Pancreas (tissue), 10 donors: ENCODE results near the gene SLC37A2. TPM values are rescaled to one million over a fixed set of nuclear protein-coding genes. Genes with fewer than 3 reads are reported as not detected.
"Not testable (repeated sequence)": the region's sequence is repeated elsewhere in the genome, so short reads cannot be mapped to it uniquely, and the experiment has no call there.

Experiments
- ATAC-seq, 4 donors: fragments of 200-7000 bp; cut with Tn5 transposase; one replicate each; pipeline versions ENCODE4 v1.8.0 to v1.9.1; 2020; ENCODE audit warnings: mild to moderate bottlenecking in 4 of 4, moderate library complexity in 4 of 4
- DNase-seq, 6 donors: peaks; one replicate each; pipeline ENCODE4 v3.0.0-alpha.2; 2020
- FAIRE-seq: peaks from 2 replicates; lab custom pipeline; 2012; peaks lifted over from hg19 to GRCh38; lab: Jason Lieb, UNC
- H3K27ac ChIP-seq, 4 donors: fragments of 200-600 bp; sonication (generic); 1 replicate in 3 of 4; 2 replicates in 1 of 4; pipeline versions ENCODE4 v1.5.0 to v1.8.0; 2020
- H3K27me3 ChIP-seq, 4 donors: fragments of 200-600 bp; one replicate each; pipeline ENCODE4 v1.8.0; 2021
- H3K36me3 ChIP-seq, 3 donors: fragments of 200-600 bp; sonication (generic) in 1 of 3; one replicate each; pipeline versions ENCODE4 v1.5.0 to v1.8.0; 2020 to 2021
- H3K4me1 ChIP-seq, 3 donors: fragments of 200-600 bp; one replicate each; pipeline ENCODE4 v1.8.0; 2021
- H3K4me3 ChIP-seq, 4 donors: fragments of 200-600 bp; sonication (generic) in 2 of 4; one replicate each; pipeline versions ENCODE4 v1.5.0 to v1.8.0; 2020 to 2021
- H3K9me3 ChIP-seq, 4 donors: fragments of 200-600 bp; one replicate each; pipeline ENCODE4 v1.8.0; 2021
- CTCF ChIP-seq, 4 donors: fragments of 200-600 bp; sonication (generic) in 3 of 4; IDR thresholded peaks; one replicate each; pipeline versions ENCODE4 v1.5.0 to v1.8.0; 2021; ENCODE audit warnings: antibody characterized with exemption in 4 of 4
- WGBS, 2 donors: extraction: QIAGEN DNeasy Blood & Tissue Kit; methylation state at CpG; one replicate each; pipeline ENCODE4 v1.1.7; 2013; 5-methylcytosine and 5-hydroxymethylcytosine counted together
- intact Hi-C, 3 donors: fragments of 100-400 bp; cut with DNase I; formaldehyde crosslinking; loops; one replicate each; pipeline versions ENCODE4 v1.11.1 to v1.14.2; 2022
- polyA plus RNA-seq, 2 donors: library from polyadenylated mRNA; stranded (reverse); fragments of 200-250 nt; gene quantifications; one replicate each; pipeline ENCODE4 v1.2.3, GENCODE V29; 2013
- total RNA-seq, 6 donors: library from RNA; stranded (reverse); fragmentation: NEBNext Ultra II Directional in 4 of 6; extraction: Animal tissue kit (Norgen Biotek cat#: 25700) in 4 of 6; gene quantifications; one replicate each; pipeline versions ENCODE4 v1.2.1 to v1.2.4, GENCODE V29; 2021 to 2023
- donor health status: healthy with polysubstance abuse.
- donor health status: DM: no; HTN: no; CAD: no; lungs with moderate emphysema.
- donor health status: DM: no; HTN: no; CAD: no.
- donor health status: control.
- donor health status: control.
- donor health status: Bipolar disorder and iron deficiency.
- donor health status: DM: yes; HTN: yes; CAD: no.
- donor health status: DM: no; HTN: no; CAD: no.
- donor health status: DM: no; HTN: no; CAD: no.
- donor health status: DM: yes; HTN: yes; CAD: no.

SLC37A2 gene
- total and polyA plus RNA-seq, 8 donors, result 0.32 to 7.3 (median 0.67) TPM

GRCh38 chr11:125085301-125086081, 22.4 kb downstream of the SLC37A2 start:
- WGBS, 2 donors, result 66 to 70% methylated on average over 20 of the region's 20 CpGs
- no peak for ATAC-seq
- H3K36me3 ChIP-seq, result no peaks in the 10 kb centered on the region
- FAIRE-seq, result no peak
- no peak overlapping the region for H3K4me3 ChIP-seq
- H3K4me1 ChIP-seq, result no peaks in the 10 kb centered on the region
- H3K27ac ChIP-seq, result no peak overlapping the region
- intact Hi-C loops, result no loop called here
- H3K27me3 ChIP-seq, result no peaks in the 10 kb centered on the region
- no peak for TF ChIP-seq CTCF (IDR thresholded peaks at IDR 0.05)
- H3K9me3 ChIP-seq, result no peaks in the 10 kb centered on the region
- DNase-seq, result peak in 2 of 6 donors; percentile 38 to 40

DNA sequence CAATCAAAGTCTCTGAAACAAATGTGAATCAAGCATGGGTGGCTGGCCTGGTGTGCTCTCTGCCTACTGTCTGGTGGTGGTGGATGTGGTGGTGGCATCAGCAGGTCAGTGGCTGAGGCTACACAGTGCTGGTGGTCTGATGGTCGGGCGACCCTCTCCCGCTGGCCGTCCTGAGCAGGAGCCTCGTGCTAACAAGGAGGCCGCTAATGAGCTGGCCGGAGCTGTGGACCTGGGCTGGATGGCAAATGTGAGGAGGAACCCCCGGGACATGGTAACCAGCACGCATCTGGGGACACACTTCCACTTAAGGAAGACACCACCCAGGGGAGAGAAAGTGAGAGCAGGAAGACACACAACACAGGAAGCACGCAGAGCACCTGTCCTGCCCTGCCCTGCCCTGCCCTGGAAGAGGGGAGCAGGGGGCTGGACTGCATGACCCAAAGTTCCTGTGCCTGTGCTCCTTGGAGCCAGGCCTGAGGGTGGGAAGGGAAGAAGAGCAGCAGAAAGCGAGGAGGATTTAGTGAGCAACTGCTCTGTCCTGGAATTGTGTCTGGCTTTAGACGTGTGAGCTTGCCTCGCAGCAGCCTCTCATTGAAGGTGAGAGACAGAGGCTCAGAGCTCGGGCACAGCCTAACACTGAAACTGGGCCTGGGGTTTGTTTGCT, 23.7 kb downstream of the SLC37A2 start:
- no peak for ATAC-seq
- no peak for TF ChIP-seq CTCF (IDR thresholded peaks at IDR 0.05)
- Histone ChIP-seq H3K4me3 (no peak overlapping the region), H3K36me3 (no peaks in the 10 kb centered on the region), H3K27me3 (no peaks in the 10 kb centered on the region), H3K4me1 (no peaks in the 10 kb centered on the region), H3K9me3 (no peaks in the 10 kb centered on the region), H3K27ac (no peak overlapping the region)
- 63 to 69% methylated on average over 14 of the region's 14 CpGs for WGBS, 2 donors
- DNase-seq, result peak in 1 of 6 donors; percentile 39
- FAIRE-seq, result no peak
- intact Hi-C loops, result no loop called here

DNA sequence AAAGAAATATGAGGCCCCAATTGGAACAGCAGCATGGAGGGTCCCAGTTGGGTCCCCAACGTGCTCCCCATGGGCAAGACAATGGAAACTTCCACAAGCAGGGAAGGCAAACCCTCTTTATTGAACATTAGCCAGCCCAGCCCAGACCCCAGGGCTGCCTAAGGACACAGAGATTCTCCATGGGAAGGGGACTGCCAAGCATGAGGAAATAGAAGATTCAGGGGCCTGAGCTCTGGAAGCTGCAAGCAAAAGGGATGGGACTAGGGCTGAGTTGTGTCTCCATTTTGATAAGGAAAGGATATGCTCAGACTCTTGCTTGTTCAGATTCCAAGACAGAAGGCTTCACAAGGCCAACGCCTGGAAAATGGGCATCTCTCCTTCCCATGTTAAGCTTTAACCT, 25.0 kb downstream of the SLC37A2 start:
- no peaks in the 10 kb centered on the region for H3K9me3 ChIP-seq
- no peaks in the 10 kb centered on the region for H3K36me3 ChIP-seq
- WGBS, 2 donors, result 62 to 92% methylated on average over 2 of the region's 2 CpGs
- no peak for FAIRE-seq
- TF ChIP-seq CTCF (IDR thresholded peaks at IDR 0.05), result no peak
- H3K27me3 ChIP-seq, result no peaks in the 10 kb centered on the region
- H3K4me1 ChIP-seq, result no peaks in the 10 kb centered on the region
- no peak overlapping the region for H3K4me3 ChIP-seq
- no peak for ATAC-seq
- no peak overlapping the region for H3K27ac ChIP-seq
- no peak for DNase-seq
- intact Hi-C loops, result no loop called here

GRCh38 chr11:125088576-125089455, 25.7 kb downstream of the SLC37A2 start:
- Histone ChIP-seq H3K4me1 (no peaks in the 10 kb centered on the region), H3K4me3 (no peak overlapping the region), H3K27ac (no peak overlapping the region), H3K36me3 (no peaks in the 10 kb centered on the region), H3K9me3 (no peaks in the 10 kb centered on the region), H3K27me3 (no peaks in the 10 kb centered on the region)
- DNase-seq, result peak in 1 of 6 donors; percentile 39
- WGBS, 2 donors, result 82 to 85% methylated on average over 17 to 20 of the region's 20 CpGs
- no peak for FAIRE-seq
- ATAC-seq, result no peak
- TF ChIP-seq CTCF (IDR thresholded peaks at IDR 0.05), result no peak
- intact Hi-C loops, result no loop called here

DNA sequence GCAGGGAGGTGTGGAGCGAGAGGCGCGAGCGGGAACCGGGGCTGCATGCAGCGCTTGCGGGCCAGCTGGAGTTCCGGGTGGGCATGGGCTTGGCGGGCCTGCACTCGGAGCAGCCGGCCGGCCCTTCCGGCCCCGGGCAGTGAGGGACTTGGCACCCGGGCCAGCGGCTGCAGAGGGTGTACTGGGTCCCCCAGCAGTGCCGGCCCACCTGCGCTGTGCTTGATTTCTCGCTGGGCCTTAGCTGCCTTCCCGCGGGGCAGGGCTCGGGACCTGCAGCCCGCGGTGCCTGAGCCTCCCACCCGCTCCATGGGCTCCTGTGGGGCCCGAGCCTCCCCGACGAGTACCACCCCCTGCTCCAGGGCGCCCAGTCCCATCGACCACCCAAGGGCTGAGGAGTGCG, 26.4 kb downstream of the SLC37A2 start:
- intact Hi-C loops, H3K4me3 ChIP-seq, H3K27ac ChIP-seq, FAIRE-seq, H3K9me3 ChIP-seq, H3K27me3 ChIP-seq, H3K4me1 ChIP-seq, ATAC-seq, H3K36me3 ChIP-seq: not testable (repeated sequence)
- 88 to 93% methylated on average over 27 to 31 of the region's 31 CpGs for WGBS, 2 donors
- DNase-seq, result peak in 2 of 6 donors; percentile 9 to 40

DNA sequence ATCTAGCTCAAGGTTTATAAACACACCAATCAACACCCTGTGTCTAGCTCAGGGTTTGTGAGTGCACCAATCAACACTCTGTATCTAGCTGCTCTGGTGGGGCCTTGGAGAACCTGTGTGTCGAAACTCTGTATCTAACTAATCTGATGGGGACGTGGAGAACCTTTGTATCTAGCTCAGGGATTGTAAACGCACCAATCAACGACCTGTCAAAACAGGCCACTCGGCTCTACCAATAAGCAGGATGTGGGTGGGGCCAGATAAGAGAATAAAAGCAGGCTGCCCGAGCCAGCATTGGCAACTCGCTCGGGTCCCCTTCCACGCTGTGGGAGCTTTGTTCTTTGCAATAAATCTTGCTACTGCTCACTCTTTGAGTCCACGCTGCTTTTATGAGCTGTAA, 27.0 kb downstream of the SLC37A2 start:
- DNase-seq, H3K4me3 ChIP-seq, H3K4me1 ChIP-seq, ATAC-seq, H3K27ac ChIP-seq, FAIRE-seq, H3K27me3 ChIP-seq, H3K36me3 ChIP-seq, H3K9me3 ChIP-seq, intact Hi-C loops: not testable (repeated sequence)
- 62 to 77% methylated on average over 10 of the region's 10 CpGs for WGBS, 2 donors
